Measurements from ENCODE around the gene NACC2. TPM values are rescaled to one million over a fixed set of nuclear protein-coding genes. Genes with fewer than 3 reads are reported as not detected.
A peak's percentile ranks its signal among the peaks of the same experiment; 100 is the strongest.

NACC2 gene
- total and polyA plus RNA-seq, 9 of the 15 experiments (the other 6 are each of a cell fraction or from before 2014, with no cell fraction given), result 0.70 to 25.1 (median 5.6) TPM

GRCh38 chr9:136082496-136083361 lies 12.4 kb downstream of the NACC2 start:
- ATAC-seq (no peak), DNase-seq (ENCODE audit: extremely low read depth in 1 of 4, low spot score in 3 of 4) (no peak), FAIRE-seq (no peak)
- H3K79me2 ChIP-seq (ENCODE audit: control insufficient read depth, insufficient read depth, low read length), result peaks cover 97% of the 10 kb centered on the region
- peaks cover 52% of the 10 kb centered on the region; the same call in 2 of the 3 replicates for H3K36me3 ChIP-seq (ENCODE audit: control insufficient read depth, insufficient read depth, low read length)
- POLR2A ChIA-PET, result interaction anchor here (1.0 kb wide), 1 partner anchor 12 kb away, joined by 3 read pairs; no protein-coding TSS in a partner anchor
- peaks cover 0 to 85% of the 10 kb centered on the region in 2 experiments; a peak in 2 of 5 replicates for H3K4me1 ChIP-seq (replicated peaks in 1 of 2; ENCODE audit: control insufficient read depth in 2 of 2, insufficient read depth in 2 of 2, low read length in 2 of 2)
- H3K27me3 ChIP-seq (ENCODE audit: control insufficient read depth in 2 of 2, insufficient read depth in 2 of 2, low read length in 2 of 2), result no peaks in the 10 kb centered on the region
- CTCF ChIA-PET (ENCODE audit: low intra/inter-chr PET ratio), result no interaction called here
- WGBS (ENCODE audit: insufficient coverage, low coverage, missing lambda C conversion rate), result 87% methylated on average over 25 of the region's 34 CpGs
- H3K9me1 ChIP-seq (ENCODE audit: control insufficient read depth, insufficient read depth, low read length), result peaks cover 5% of the 10 kb centered on the region
- no TSS peak for BruUV-seq (replicated peaks)
- H3K4me3 ChIP-seq, result no peak overlapping the region
- TF ChIP-seq PRPF4 (IDR thresholded peaks at IDR 0.05; ENCODE audit: insufficient read depth, low read depth, low read length, poor library complexity, severe bottlenecking) (no peak), NFIC (IDR thresholded peaks at IDR 0.05) (peak; percentile 39), FIP1L1 (IDR thresholded peaks at IDR 0.05; ENCODE audit: low read depth, low read length, poor library complexity, severe bottlenecking) (peak; percentile 38), BRF2 (IDR thresholded peaks at IDR 0.05; ENCODE audit: borderline replicate concordance, insufficient read depth, insufficient read length) (no peak)
- no peak overlapping the region for H3K4me2 ChIP-seq (ENCODE audit: insufficient read depth, low read length)
- peaks cover 50% of the 10 kb centered on the region for H4K20me1 ChIP-seq (replicated peaks; ENCODE audit: control insufficient read depth, insufficient read depth, low read length)
- H3K27ac ChIP-seq (ENCODE audit: extremely low read depth, low read depth, low read length), result no peak overlapping the region
- H3K9me3 ChIP-seq (replicated peaks; ENCODE audit: control insufficient read depth, insufficient read depth, low read depth, low read length), result no peaks in the 10 kb centered on the region
- H2AFZ ChIP-seq (ENCODE audit: low read depth, low read length), result no peak overlapping the region
- in situ Hi-C loops (cut with MboI), result no loop called here
- intact Hi-C loops (cut with micrococcal nuclease), result no loop called here
- peak overlapping the region in 1 of 2 experiments; percentile 30; a peak in 1 of 4 replicates for H3K9ac ChIP-seq (ENCODE audit: insufficient read depth in 1 of 2, low read depth in 2 of 2, low read length in 2 of 2)

All from K562 (cell line).